Stimulated activated CD4-positive, alpha-beta T cell treated with anti-CD3 and anti-CD28 coated beads, Interleukin-12 subunit alpha, Interleukin-12 subunit beta, amount 100 ng/mL, for 24 hours (primary cell): ENCODE results near the gene GPR151.

ENCODE experiments used
- DNase-seq, 2 experiments: peaks; one replicate each; pipeline ENCODE4 v3.0.0-alpha.2; 2020; ENCODE audit warnings: low read depth in 2 of 2

Gene GPR151

DNA sequence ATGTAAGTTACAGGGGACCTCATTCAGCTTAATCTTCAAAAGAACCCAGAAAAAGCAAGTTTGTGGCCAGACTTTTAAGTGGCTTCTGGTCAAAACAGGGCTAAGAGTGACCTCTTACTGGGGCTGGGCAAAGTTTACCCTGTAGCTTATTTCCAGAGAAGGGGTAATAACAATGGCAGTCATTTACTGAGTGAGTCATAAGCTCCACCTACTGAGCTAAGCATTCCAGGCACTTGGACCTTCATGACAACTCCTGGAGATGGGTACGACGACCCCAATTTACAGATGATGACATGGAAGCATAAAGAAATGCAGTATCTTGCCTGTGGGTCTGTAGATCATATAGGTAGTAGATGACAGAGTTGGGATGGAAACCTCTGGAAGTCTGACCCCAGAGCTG lies 4.7 kb upstream of the GPR151 start:
- no peak for DNase-seq

DNA sequence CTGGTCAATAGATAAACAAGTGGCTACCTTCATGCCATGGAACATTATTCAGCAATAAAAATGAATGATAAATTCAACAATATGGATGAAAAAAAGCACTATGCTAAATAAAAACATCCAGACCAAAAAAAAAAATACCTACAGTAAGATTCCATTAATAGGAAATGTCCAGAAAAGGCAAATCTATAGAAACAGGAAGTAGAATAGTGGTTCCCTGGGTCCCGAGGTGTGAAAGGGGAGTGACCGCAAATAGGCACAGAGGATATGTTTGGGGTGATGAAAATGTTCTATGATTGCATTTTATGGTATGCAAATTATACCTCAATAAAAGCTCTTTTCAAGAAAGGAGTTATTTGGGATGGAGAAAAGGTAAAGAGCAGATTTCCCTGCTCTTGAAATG lies 3.6 kb upstream of the GPR151 start:
- DNase-seq: no peak

DNA sequence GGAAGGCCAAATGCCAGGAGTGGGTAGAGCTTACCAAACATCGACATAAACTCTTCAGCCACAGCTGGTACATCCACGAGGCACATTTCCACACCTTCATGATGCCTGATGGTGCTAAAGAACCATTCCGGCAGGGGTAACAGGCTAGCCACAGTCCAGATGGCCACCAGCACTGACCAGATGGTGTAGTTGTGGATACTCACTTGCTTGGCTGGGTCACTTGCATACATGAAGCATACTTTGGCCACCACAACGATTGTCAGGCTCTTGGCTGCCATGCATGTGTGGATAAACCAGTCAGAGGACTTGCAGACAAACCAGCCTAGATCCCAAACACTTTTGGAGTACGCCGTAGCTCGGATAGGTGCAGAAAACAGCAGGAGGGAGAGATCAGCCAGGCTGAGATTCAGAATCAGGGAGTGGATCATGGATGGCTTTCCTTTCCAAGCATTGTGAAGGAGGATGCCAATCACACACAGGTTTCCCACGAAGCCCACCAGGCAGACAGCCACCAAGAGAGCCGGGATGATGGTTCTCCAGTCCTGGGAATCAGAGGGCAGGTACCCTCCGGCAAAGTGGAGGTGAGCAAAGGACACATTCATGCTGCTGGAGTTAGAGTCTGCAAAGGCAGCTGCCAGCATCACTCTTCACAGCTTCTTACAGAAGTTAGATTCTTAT lies 378 bp downstream of the GPR151 start:
- no peak for DNase-seq

DNA sequence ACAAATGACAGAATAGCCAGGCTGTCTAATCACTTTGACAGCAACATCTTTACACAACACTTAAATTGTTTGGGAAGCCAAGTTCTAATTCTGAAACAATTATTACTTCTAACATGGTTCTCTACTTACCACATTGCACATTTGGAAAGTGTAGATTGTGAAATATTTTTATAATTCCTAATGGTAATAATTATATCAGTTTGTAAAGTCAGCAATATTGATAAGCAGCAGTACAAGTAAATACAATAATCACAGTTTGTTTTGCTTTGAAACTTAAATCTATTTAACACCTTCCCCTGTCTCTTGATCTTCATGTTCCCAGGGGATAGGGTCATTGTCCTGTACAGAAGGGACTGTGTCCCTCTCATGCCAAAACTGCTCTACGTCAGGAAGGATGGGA lies 1.4 kb downstream of the GPR151 start:
- DNase-seq: no peak

DNA sequence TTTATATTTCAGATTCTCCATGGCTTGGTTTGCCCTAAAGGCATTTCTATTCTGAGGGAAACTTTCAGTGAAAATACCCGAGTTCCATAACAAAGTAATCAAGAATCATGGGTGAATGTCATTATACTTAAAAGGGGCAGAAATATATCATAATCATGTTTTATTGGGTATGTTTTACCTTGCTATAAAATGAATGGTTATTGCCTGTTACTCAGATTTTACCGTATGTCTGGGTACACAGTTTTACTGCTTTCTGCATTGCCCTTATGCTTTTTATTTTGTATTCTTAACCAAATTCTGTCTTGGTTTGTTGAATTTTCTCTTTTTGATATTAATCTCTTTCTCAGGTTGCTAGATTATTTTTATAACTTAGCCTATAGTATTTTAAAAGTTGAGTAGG lies 2.5 kb downstream of the GPR151 start:
- DNase-seq: no peak

DNA sequence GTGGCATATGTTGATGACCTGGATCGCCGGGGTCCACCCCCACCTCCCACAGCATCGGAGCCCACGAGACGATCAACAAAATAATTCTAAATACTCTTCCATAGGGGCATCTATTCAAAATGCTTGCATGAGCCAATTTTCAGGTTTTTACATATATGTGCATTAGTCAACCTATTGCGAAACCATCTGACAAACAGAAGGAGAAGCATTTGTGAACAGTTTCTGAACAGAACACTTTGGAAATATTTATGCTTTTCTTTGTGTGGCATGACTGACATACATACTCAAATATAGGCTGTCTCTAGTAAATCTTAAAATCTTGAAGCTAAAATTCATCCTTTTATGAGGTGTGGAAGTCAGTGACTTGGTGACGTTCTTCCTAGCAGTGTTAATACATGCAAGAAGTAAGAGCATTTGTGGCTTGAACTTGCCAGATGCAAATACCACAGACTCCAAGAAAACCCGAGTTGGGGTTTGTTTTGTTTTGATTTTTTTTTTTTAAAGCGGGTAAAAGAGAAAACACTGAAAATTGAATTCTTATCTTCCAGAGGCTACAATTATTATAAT lies 5.3 kb downstream of the GPR151 start:
- DNase-seq: no peak

DNA sequence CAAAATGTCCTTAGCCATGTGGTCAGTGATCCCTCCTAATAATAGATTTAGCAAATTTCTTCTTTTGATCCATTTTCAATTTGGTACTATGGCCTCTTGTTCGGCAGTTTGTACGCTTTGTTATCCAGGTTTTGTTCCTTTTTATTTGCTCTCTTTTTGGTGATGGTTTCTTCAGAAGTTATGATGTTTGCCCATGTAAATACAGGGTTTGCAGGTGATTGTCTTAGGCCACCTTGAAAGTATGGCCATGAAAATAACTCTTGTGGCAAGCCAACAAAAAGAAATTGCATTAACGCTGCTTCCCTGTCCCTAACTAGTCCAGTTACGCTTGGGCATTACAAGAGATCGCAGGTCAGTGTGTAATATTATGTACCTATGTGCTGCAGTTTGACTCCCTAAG lies 8.6 kb downstream of the GPR151 start:
- DNase-seq: no peak

DNA sequence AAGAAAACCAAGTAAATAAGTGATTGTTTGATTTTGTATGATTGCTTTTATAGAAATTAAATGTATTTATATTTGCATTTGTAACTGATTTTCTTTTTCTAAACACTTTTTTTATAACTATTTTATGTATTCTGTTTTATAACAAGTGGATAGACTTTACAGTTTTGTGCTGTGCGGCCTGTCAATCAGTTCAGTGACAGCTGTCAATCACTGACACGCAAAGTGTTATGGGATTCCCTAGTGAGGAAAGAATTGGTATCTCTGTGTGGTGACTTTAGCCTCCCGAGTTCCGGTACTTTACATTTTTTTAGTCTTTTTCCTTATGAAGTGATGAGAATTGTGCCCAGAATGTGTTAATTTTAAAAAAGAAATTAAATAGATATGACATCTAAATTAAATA lies 16.3 kb downstream of the GPR151 start:
- no peak for DNase-seq

DNA sequence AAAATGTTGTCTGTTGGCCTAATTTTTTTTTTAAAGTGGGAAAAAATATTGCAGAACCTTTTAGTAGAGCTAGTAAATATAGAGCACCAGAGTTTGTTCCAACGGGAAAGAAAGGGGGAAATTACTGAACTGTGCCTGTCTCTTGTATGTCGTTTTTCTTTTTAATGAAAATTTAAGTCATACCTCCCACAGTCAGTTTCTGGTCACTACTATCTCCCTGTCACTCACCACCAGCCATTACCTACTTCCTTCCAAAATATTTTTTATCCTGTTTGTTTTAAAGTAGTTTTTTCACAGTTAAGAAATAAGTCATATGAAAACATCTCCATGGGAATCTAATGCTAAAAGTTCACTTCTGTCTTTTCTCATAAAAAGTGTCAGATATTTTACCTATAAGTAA lies 21.3 kb downstream of the GPR151 start:
- no peak for DNase-seq

DNA sequence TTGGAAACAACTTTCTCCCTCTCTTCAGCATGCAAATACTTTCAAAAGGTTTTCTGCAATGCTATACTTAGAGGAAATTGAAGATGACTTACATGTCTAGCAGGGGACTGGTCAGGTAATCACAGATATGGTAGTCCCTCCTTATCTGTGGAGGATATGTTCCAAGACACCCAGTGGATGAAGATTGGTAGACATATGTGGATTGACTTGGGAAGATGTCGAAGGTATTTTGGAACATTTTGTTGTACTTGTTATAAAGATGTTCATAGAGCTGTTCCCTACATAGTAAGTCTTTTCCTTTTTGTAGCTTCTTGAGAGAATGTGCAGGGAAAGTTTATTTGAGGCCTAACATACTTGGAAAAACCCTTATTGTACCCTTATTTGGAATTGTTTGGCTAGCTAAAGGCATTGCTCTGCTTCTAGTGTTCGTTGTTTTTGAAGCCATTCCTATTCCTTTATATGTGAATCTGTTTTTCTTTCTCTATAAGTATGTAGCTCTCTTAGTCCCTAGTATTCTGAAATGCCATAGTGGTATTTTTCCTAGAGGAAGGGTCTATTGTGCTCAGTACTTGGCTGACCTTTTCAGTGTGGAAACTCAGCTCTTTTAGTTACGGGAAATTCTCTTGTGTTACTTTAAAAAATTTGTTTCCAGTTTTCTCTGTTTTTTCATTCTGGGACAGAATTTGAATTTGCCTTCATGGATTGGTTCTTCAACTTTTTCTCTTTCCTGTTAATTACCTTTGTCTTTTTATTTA lies 25.7 kb downstream of the GPR151 start:
- DNase-seq: no peak

DNA sequence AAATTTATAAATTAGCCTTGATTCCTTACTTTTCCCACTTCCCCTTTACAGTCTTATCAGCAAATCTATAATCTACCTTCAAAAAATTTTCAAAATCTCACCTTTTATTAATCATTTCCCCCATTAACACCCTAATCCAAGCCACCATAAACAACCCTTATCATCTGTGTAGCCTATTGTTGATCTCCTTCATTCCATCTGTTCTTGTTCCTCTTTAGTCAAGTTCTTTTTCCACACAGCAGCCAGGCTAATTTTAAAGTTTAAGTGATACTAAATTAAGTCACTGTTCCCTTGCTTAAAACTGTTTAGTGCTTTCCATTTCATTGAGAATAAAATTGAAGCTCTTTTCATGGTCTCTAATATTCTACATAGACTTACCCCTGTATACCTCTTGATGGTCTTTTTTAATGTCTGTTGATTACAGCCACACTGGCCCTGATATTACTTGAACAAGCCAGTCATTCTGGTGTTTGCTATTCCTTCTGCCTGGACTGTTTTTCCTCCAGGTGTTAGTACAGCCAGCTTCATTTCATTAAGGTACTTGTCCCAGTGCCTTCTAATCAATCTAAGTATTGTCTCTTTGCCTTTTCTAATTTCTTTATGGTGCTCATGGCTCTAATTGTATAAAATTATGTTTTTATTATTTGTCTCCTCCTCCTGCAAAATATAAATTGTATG lies 31.1 kb downstream of the GPR151 start:
- DNase-seq: no peak

DNA sequence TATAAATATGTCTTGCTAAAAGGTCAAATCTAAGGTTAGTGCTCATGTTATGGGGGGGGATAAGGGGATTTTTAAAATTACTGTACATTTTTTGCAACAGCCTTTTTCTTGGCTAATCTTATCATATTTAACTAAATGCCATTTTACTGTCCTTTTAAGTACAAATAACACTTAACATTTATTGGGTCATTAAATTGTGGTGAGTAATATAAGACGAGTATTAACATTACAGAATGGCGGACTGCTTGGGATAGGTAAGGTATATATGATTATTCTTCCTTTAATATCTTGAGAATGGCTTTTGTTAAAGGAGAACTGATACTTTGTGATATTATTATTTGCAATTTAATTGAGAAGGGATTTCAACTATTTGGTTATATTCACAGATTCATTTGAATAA lies 33.2 kb downstream of the GPR151 start:
- no peak for DNase-seq

DNA sequence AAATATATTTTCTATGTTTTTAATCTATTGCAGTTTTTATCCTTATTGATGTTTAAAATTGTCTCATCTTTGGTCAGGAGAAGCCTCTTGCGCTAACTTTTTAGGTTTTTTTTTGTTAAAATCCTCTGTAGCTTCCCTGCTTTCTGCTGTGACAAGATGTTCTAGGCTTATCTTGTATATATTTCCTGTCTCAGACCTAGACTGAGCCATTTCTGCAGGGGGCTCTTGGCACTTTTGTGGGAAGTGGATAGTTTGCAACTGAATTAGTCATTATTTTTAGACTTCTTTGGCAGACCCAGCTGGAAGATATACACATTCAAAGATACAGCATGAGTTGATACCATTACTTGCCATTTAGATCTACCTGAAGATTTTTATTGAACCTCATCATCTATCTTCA lies 40.1 kb downstream of the GPR151 start:
- no peak for DNase-seq

DNA sequence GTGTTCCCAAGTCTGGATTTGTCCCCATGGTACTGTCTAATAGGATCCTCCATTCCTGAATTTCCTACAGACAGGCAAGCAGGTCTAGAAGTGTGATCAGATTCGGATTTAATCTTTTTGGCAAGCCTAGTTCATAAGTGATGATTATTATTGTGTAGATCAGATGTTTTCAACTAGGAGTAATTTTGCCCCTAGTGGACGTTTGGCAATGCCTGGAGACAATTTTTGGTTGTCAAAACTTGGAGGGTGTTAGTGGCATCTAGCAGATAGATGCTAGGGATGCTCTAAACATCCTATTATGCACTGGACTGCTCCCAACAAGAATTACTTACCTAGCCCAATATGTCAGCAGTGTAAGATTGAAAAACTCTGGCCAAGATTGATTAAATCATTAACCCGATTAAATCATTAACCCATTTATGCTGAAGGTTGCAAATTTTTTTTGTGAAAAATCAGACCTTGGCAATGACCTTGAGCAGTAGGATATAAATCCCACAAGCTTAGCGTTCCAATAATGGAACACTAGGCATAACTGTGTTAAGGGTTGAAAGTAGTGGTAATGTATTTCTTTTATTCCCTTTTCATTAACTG lies 40.7 kb downstream of the GPR151 start:
- no peak for DNase-seq

DNA sequence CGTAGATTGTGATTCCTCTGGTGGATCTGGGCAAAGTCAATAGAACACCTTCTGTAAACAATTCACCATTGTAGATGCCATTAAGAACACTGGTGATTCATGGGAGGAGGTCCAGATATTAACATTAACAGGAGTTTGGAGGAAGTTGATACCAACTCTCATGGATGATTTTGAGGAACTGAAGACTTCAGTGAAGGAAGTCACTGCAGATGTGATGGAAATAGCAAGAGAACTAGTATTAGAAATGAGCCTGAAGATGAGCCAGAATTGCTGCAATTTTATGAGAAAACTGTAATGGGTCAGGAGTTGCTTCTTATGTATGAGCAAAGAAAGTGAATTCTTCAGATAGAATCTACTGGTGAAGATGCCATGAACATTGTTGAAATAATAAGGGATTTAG lies 41.9 kb downstream of the GPR151 start:
- DNase-seq: no peak

DNA sequence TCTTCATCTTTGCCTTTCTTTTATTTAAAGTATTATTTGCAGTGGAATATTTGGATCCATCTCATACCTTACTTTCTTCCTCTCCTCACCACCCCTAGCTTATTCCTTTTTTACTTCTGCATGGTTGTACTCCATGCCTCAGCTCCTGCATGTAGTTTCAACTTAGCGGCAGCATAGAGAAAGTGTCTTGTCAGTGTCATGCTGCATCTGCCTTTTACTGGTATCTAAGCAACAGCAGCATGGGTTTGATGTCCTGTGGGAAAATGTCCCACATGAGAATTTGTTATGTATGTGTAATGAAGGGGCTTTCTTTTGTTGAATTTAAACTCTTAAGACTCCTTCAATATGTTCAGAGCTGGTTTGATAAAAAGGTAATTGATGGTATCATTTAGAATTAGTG lies 48.2 kb downstream of the GPR151 start:
- no peak for DNase-seq

DNA sequence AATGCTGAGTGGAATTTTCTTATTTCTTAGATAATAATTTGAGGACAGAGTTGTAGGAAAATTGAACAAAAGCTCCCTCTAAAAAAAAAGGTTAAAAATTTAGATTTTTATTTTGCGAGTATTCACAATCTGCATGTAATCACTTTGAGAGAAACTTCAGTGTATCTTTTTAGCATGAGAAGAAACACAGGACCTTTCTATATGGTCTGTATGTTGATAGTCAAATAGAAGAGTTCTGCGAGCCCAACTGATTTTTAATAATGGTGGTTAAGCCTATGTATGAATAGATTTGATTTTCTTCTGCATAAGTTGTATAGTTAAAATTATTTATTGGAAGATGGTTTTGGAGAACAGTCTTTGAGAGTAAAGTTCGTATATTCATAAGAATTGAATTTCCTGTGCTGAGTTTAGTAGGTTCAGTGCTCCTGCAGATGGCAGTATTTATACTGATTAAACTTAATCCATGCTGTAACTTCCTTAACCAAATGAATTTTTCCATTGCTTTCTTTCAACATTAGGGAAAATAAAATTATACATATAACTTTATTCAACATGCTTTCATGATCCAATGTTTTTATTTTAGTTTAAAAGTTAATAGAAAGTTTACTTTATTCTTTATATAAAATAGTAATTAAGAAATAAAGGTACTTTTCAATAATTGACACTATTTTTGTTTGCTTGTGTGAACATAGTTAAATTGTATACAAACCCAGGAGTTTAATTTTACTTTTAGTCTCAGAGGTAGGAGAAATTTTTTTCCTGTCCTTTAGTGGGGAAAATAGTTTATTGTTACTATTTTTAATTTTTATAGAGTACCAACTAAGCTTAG lies 49.3 kb downstream of the GPR151 start:
- DNase-seq: no peak

DNA sequence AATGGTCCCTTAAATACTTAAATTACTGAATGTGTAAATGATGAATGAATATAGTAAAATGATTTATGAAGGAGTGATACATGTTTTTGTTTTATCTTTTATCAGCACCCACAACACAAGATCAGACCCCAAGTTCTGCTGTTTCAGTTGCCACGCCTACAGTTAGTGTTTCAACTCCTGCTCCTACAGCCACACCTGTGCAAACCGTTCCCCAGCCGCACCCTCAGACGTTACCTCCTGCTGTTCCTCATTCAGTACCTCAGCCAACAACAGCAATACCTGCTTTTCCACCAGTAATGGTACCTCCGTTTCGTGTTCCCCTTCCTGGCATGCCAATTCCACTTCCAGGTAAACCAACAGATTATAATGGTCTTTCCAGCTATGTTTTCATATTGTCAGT lies 52.5 kb downstream of the GPR151 start:
- no peak for DNase-seq
